Neural cell (in vitro differentiated cells): ENCODE data around the gene SVOPL. TPM values are rescaled to one million over a fixed set of nuclear protein-coding genes. Genes with fewer than 3 reads are reported as not detected.

ENCODE experiments used
- H2AFZ ChIP-seq: fragments of 200-600, 300-800 bp; sonication (generic), shearing (Covaris generic); 2 replicates; pipeline ENCODE4 v1.6.0; 2014; ENCODE audit warnings: low read depth, mild to moderate bottlenecking, antibody characterized with exemption, low read length, moderate library complexity
- H3F3A ChIP-seq: fragments of 200-600 bp; shearing (Covaris generic); 2 replicates; pipeline ENCODE4 v1.6.1; 2016; ENCODE audit warnings: mild to moderate bottlenecking, moderate library complexity, mixed read lengths, antibody characterized with exemption, low read length; ENCODE audit not compliant: insufficient read depth, poor library complexity, severe bottlenecking
- H3K27ac ChIP-seq: fragments of 200-600, 300-800 bp; sonication (generic), shearing (Covaris generic); 2 replicates; pipeline ENCODE4 v1.5.1; 2014; ENCODE audit warnings: mild to moderate bottlenecking, low read length, moderate library complexity
- H3K27me3 ChIP-seq: fragments of 300-800, 200-600 bp; sonication (generic), shearing (Covaris generic); 2 replicates; pipeline ENCODE4 v1.6.0; 2014; ENCODE audit warnings: mild to moderate bottlenecking, low read depth, low read length, moderate library complexity; ENCODE audit not compliant: insufficient read depth
- H3K36me3 ChIP-seq: fragments of 300-800, 200-600 bp; sonication (generic), shearing (Covaris generic); 2 replicates; pipeline ENCODE4 v1.5.1; 2014; ENCODE audit warnings: mild to moderate bottlenecking, antibody characterized with exemption, low read length, moderate library complexity; ENCODE audit not compliant: insufficient read depth
- H3K4me2 ChIP-seq: fragments of 300-800, 200-600 bp; sonication (generic), shearing (Covaris generic); 2 replicates; pipeline ENCODE4 v1.6.0; 2014; ENCODE audit warnings: mild to moderate bottlenecking, low read length
- H3K4me3 ChIP-seq: fragments of 300-800, 200-600 bp; sonication (generic), shearing (Covaris generic); 2 replicates; pipeline ENCODE4 v1.5.1; 2014; ENCODE audit warnings: mild to moderate bottlenecking, low read length, moderate library complexity
- H3K79me2 ChIP-seq: fragments of 200-600 bp; shearing (Covaris generic); replicated peaks from 2 replicates; pipeline ENCODE4 v1.6.0; 2014; ENCODE audit warnings: mild to moderate bottlenecking, low read length, moderate library complexity; ENCODE audit not compliant: insufficient read depth
- H3K9ac ChIP-seq: fragments of 300-800, 200-600 bp; sonication (generic), shearing (Covaris generic); 2 replicates; pipeline ENCODE4 v1.6.1; 2016; ENCODE audit warnings: mild to moderate bottlenecking, low read length, mixed read lengths
- H3K9me2 ChIP-seq: fragments of 200-600 bp; shearing (Covaris generic); 2 replicates; pipeline ENCODE4 v1.6.1; 2016; ENCODE audit warnings: mild to moderate bottlenecking, low read length, mixed read lengths; ENCODE audit not compliant: insufficient read depth
- H3K9me3 ChIP-seq: fragments of 200-600, 300-800 bp; sonication (generic), shearing (Covaris generic); 2 replicates; pipeline ENCODE4 v1.6.1; 2016; ENCODE audit warnings: mild to moderate bottlenecking, mixed run types, low read length, moderate library complexity, mixed read lengths
- H4K20me1 ChIP-seq: fragments of 200-600 bp; shearing (Covaris generic); 2 replicates; pipeline ENCODE4 v1.6.1; 2016; ENCODE audit warnings: mild to moderate bottlenecking, mixed run types; ENCODE audit not compliant: insufficient read depth
- EP300 ChIP-seq: fragments of 450-650 bp; conservative IDR thresholded peaks from 2 replicates; pipeline ENCODE4 v1.6.1; 2014; ENCODE audit warnings: antibody characterized with exemption, mild to moderate bottlenecking, moderate library complexity; ENCODE audit not compliant: poor library complexity, severe bottlenecking
- EZH2 ChIP-seq: fragments of 200-600, 300-800 bp; shearing (Covaris generic), sonication (generic); IDR thresholded peaks from 2 replicates; pipeline ENCODE4 v1.6.1; 2014; ENCODE audit warnings: antibody characterized with exemption, low read length, borderline replicate concordance, mild to moderate bottlenecking; ENCODE audit not compliant: insufficient read depth, poor library complexity, severe bottlenecking
- MXI1 ChIP-seq: fragments of 450-650 bp; conservative IDR thresholded peaks from 2 replicates; pipeline ENCODE4 v1.6.1; 2014; ENCODE audit warnings: antibody characterized with exemption, mild to moderate bottlenecking; ENCODE audit not compliant: poor library complexity, severe bottlenecking
- POLR2AphosphoS5 ChIP-seq: IDR thresholded peaks from 2 replicates; pipeline ENCODE4 v1.6.1; 2012
- RAD21 ChIP-seq: fragments of 450-650 bp; conservative IDR thresholded peaks from 2 replicates; pipeline ENCODE4 v1.6.1; 2014; ENCODE audit warnings: antibody characterized with exemption, mild to moderate bottlenecking, moderate library complexity
- SMC3 ChIP-seq: fragments of 450-650 bp; conservative IDR thresholded peaks from 2 replicates; pipeline ENCODE4 v1.6.1; 2014; ENCODE audit warnings: antibody characterized with exemption, mild to moderate bottlenecking, moderate library complexity; ENCODE audit not compliant: poor library complexity
- TAF1 ChIP-seq: IDR thresholded peaks from 2 replicates; pipeline ENCODE4 v1.6.1; 2012; ENCODE audit warnings: low read depth
- polyA plus RNA-seq: library from polyadenylated mRNA; depleted of rRNA; stranded (reverse); fragments of >200 nt; gene quantifications from 2 replicates; pipeline ENCODE4 v1.2.3, GENCODE V29; 2014
- TF ChIP-seq, protein P1 (sequence below): IDR thresholded peaks from 2 replicates; pipeline ENCODE4 v1.6.1; 2012; ENCODE audit warnings: borderline replicate concordance
- TF ChIP-seq, protein P2 (sequence below): fragments of 450-650 bp; IDR thresholded peaks from 2 replicates; pipeline ENCODE4 v1.5.1; 2014; ENCODE audit warnings: antibody characterized with exemption, mild to moderate bottlenecking, moderate library complexity; ENCODE audit not compliant: poor library complexity, severe bottlenecking

Gene SVOPL
- polyA plus RNA-seq, 1 donor from 2014 or later: 0.93 TPM

DNA sequence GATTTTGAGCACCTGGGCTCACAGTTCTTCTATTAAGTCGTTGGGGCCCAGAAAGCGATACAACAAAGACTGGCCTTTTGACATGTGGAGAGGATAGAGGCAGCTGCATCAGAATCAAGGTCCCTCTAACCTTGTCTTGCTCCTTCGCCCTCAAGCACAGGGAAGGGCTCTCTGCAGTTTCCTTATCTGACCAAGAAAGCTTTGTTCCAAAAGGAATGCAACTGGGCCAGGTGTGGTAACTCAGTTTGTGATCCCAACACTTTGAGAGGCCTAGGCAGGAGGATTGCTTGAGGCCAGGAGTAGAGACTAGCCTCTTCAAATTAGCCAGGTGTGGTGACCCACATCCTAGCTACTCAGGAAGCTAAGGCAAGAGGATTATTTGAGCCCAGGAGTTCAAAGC is 32.2 kb downstream of the SVOPL start:
- Histone ChIP-seq H3K27ac (no peak overlapping the region), H3K36me3 (no peaks in the 10 kb centered on the region), H3K4me3 (no peak overlapping the region), H3K4me2 (no peak overlapping the region), H3K27me3 (no peaks in the 10 kb centered on the region), H3K79me2 (no peaks in the 10 kb centered on the region), H3K9ac (no peak overlapping the region), H3K9me3 (no peaks in the 10 kb centered on the region), H3K9me2 (no peaks in the 10 kb centered on the region), H3F3A (no peaks in the 10 kb centered on the region), H4K20me1 (no peaks in the 10 kb centered on the region), H2AFZ (no peak overlapping the region)
- TF ChIP-seq POLR2AphosphoS5: no peak
- TF ChIP-seq MXI1: no peak
- TF ChIP-seq EZH2: no peak
- TF ChIP-seq EP300: no peak
- TF ChIP-seq, protein P1, sequence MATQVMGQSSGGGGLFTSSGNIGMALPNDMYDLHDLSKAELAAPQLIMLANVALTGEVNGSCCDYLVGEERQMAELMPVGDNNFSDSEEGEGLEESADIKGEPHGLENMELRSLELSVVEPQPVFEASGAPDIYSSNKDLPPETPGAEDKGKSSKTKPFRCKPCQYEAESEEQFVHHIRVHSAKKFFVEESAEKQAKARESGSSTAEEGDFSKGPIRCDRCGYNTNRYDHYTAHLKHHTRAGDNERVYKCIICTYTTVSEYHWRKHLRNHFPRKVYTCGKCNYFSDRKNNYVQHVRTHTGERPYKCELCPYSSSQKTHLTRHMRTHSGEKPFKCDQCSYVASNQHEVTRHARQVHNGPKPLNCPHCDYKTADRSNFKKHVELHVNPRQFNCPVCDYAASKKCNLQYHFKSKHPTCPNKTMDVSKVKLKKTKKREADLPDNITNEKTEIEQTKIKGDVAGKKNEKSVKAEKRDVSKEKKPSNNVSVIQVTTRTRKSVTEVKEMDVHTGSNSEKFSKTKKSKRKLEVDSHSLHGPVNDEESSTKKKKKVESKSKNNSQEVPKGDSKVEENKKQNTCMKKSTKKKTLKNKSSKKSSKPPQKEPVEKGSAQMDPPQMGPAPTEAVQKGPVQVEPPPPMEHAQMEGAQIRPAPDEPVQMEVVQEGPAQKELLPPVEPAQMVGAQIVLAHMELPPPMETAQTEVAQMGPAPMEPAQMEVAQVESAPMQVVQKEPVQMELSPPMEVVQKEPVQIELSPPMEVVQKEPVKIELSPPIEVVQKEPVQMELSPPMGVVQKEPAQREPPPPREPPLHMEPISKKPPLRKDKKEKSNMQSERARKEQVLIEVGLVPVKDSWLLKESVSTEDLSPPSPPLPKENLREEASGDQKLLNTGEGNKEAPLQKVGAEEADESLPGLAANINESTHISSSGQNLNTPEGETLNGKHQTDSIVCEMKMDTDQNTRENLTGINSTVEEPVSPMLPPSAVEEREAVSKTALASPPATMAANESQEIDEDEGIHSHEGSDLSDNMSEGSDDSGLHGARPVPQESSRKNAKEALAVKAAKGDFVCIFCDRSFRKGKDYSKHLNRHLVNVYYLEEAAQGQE: no peak
- TF ChIP-seq, protein P2, sequence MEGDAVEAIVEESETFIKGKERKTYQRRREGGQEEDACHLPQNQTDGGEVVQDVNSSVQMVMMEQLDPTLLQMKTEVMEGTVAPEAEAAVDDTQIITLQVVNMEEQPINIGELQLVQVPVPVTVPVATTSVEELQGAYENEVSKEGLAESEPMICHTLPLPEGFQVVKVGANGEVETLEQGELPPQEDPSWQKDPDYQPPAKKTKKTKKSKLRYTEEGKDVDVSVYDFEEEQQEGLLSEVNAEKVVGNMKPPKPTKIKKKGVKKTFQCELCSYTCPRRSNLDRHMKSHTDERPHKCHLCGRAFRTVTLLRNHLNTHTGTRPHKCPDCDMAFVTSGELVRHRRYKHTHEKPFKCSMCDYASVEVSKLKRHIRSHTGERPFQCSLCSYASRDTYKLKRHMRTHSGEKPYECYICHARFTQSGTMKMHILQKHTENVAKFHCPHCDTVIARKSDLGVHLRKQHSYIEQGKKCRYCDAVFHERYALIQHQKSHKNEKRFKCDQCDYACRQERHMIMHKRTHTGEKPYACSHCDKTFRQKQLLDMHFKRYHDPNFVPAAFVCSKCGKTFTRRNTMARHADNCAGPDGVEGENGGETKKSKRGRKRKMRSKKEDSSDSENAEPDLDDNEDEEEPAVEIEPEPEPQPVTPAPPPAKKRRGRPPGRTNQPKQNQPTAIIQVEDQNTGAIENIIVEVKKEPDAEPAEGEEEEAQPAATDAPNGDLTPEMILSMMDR: no peak
- TF ChIP-seq SMC3: no peak
- no peak for TF ChIP-seq TAF1
- no peak for TF ChIP-seq RAD21

DNA sequence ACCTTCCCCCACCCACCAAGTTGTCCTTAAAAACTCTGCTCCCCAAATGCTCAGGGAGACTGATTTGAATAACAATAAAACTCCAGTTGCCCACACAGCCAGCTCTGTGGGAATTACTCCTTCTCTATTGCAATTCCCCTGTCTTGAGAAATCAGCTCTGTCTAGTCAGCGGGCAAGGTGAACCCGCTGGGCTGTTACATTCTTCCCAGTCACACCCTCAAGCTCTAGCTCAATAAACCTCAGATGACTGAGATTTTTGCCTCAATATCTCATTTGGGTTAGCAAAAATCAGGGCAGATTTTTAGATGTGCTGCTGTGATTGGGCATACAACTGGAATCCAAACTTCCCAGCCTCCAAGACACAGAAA is 32.9 kb downstream of the SVOPL start:
- Histone ChIP-seq H3K27ac (no peak overlapping the region), H2AFZ (no peak overlapping the region), H3F3A (no peaks in the 10 kb centered on the region), H4K20me1 (no peaks in the 10 kb centered on the region), H3K9me2 (no peaks in the 10 kb centered on the region), H3K27me3 (no peaks in the 10 kb centered on the region), H3K4me2 (no peak overlapping the region), H3K79me2 (no peaks in the 10 kb centered on the region), H3K9me3 (no peaks in the 10 kb centered on the region), H3K4me3 (no peak overlapping the region), H3K36me3 (no peaks in the 10 kb centered on the region), H3K9ac (no peak overlapping the region)
- TF ChIP-seq EP300: no peak
- TF ChIP-seq TAF1: no peak
- TF ChIP-seq POLR2AphosphoS5: no peak
- TF ChIP-seq SMC3: no peak
- TF ChIP-seq, protein P1: no peak
- no peak for TF ChIP-seq MXI1
- TF ChIP-seq RAD21: no peak
- no peak for TF ChIP-seq EZH2
- TF ChIP-seq, protein P2: no peak
